AG08395 (cell line): ENCODE data around the gene MIEF1.
A peak's percentile ranks its signal among the peaks of the same experiment; 100 is the strongest.
"Not testable (repeated sequence)": the region's sequence is repeated elsewhere in the genome, so short reads cannot be mapped to it uniquely, and the experiment has no call there.

ENCODE experiments used
- DNase-seq: peaks from one replicate; pipeline ENCODE4 v3.0.0; 2012; ENCODE audit warnings: mixed read lengths, low spot score

MIEF1 gene

DNA sequence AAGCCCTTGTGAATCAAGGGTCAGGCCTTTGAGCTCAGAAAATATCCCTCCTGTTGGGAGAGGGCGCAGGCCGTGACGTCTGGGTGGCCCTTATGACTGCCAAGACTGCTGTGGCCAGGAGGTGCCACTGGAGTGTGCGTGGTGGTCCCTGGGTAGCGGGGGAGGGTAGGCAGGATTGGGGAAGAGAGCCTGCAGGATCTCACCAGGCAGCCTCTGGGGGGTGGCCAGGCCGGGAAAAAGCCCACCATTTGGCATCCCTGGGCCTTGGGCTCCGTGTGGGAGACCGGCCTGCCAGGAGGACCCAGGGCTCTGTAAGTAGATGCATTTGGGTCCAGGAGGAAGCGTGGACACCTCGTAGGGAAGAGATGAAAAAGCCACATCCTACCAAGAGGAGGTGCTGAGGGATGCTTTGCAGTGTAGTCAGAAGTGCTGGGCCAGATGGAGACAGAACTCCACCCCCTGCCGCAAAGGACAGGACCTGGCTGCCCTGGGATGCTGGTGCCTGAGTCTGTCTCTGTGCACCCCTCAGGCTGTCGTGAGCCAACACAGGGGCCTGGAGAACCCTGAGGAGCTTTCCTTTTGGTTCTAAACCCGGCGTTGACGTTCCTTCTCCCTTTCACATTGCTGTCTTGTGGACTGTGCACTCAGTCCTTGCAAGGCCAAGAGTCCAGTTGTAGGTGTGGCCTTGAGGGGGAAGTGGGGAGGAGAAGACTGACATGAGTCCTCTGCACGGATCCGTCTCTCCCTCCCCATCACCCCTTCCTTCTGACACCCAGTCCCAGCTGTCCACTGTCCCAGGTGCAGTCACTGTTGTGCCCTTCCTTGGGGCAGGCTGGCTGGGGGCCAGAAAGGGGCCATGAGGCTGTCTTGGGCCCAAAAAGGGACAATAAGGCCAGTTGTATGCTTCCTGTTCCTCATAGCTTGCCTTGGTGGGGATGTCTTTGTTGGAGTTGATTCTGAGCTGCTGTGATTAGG is 12.7 kb upstream of the MIEF1 start:
- DNase-seq, result no peak

DNA sequence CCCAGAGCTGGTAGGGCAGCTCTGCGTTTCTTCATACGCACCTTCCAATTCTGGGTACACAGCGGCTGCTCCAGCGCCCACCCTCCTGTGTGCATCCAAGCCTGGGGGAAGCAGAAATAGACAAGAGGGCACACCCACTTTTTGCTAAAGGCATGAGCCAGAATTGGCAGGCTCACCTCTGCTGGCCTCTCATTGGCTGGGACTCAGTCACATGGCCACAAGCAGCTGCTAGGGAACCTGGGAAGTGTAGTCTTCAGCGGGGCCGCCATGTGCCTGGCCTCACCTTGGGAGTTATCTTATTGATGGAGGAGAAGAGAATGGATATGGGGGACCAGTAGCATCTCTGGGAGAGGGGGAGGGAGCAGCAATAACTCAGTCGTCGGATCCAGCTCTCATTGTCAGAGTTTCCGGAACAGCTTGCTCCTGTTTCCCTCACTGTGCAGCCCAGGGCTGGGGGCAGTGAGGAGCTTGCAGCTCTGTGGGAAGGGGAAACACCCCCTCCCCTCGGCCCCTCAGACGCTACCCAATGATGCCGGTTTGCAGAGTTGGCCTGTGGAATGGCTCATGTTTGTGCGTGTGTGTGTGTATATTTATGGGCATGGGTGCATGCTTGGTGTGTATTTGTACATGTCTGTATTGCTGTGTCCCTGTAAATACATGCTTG is 11.8 kb upstream of the MIEF1 start:
- peak; percentile 92 for DNase-seq

DNA sequence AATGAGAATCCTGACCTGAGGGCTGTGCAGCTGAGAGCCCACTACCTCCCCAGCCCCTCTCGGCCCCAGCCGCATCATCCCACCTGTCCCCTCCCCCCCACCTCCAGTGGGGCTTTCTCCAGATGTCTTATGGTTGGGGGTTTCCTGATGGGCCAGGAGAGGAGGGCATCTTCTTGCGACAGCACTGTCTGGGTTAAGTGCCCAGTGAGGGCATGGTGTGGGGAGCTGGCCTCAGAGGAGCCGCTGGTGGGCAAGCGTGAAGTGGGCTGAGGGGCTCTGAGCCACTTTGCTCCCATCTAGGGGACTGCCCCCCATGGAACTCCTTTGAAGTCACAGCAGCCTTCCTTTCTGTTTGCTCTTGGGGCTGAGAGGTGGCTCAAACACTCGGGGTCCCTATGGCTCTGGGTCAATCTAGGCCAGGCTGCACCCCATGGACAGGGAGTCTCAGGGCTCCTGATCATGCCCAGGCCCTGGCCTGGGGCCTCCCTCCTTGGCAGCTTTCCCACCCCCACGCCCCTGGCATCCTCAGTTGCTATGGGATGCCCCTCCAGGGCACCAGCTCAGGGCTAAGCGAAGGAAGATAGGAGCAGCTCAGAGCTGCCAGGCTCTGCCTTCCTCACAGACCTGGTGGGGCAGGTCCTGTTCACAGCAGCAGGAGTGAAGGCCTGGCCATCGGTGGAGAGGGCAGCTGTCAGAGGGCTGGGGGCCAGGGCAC is 11.0 kb upstream of the MIEF1 start:
- DNase-seq, result no peak

DNA sequence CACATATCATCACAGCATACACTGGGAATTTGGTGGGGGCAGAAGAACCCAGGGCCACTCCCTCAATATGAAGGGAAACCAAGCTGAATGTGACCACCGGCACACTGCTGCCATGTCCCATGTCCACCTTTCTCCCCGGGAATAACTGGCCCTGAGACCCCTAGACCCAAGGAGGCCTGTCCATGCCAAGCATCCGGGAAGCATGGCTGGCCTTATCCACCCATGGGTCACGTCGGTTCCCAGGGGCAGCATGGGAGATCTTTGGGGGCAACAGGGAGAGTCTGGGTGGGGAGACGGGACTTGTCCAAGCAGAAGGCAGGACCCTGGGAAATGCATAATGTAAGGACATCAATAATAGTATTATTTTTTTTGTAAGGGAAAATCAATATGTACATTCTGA is 10.4 kb upstream of the MIEF1 start:
- DNase-seq, result no peak

DNA sequence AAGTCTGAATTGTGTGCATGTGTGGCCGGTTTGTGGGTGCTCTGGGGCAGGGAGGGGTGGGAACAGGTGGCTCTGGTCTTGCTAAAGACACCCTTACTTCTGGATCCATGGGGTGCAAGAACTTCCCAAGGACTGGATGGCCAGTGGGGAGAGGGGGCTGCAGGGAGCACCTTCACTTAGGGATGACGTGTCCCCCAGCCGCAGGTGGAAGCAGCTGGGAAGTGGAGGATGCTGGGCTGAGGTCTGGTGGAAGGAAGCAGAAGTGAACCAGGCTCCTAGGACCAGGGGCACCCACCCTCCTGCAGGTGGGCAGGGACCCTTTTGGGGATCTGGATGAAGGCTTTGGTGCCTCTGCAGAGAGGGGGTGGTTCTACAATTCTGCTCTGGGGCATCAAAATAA is 9.9 kb upstream of the MIEF1 start:
- DNase-seq, result no peak

DNA sequence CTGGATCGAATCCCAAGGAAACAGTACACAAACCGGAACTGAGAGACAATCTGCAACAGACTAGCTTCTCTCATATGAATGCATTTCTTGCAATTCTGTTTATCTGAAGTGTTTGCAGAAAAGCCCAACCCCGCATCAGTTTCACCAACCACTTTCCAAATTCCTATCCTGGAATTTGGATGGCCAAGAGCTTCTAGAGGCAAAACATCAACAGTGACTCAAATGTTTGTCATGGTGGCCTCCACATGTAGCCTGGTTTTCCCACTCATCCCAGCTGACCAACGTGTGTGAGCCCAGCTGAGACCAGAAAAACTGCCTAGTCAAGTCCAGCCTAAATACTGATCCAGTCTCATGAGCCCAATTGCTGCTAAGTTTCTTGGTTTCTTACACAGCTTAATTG is 8.3 kb upstream of the MIEF1 start:
- DNase-seq, result peak; percentile 95

DNA sequence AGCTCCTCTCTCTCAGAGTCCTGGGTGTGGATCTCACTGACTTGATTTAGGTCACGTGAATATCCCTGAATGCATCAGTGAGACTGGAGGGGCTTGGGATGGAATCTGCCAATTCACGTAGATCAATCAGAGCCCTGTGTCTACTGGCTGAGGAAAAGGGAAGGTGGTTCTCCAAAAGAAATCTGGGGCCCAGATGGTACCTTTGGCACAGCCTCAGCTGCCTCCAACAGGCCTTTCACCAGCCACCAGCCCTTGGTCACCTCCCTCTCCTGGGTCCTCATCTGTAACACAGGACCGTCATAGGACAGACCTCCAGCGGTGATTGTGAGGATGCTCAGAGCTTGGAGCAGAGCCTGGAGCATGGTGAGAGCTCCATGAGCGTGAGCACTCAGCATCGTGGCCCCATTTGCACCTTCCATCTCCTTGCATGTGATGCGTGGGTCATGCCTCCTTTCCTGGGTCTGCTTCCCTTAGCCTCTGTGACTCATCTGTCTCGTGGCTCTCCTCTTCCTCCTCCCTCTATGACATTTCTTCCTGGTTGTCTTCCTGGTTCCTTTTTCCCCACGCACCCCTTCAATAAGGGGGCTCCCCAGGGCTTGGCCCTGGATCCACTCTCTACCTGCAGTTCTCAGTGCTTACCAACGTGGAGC is 7.5 kb upstream of the MIEF1 start:
- no peak for DNase-seq

DNA sequence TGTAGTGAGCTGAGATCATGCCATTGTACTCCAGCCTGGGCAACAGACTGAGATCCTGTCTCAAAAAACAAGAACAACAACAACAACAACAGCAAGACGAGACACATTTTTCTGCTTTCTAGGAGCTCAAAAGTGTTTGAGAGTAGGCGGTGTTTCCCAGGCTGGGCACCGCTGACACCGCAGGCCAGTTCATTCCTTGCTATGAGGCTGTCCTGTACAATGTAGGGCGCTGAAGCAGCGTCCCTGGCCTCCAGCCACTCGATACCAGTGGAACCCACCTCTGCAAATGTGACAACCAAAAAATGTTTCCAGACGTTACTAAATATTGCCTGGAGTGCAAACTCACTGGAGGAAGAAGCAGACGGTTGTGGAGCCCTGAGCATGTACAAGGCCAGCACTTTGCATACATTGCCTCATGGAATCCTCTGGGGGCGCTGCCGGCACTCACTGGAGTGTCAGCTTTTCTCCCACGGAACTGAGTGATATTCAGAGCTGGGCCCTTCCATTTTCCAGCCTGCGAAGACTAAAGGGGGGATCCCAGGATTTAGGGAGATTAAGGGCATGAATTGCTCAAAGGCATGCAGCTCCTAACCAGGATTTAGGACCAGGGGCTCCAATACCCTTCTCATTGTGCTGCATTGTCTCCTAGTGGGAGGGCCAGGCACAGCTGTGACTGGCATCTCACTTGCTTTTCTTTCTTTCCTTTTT is 5.8 kb upstream of the MIEF1 start:
- peak; percentile 63 for DNase-seq

DNA sequence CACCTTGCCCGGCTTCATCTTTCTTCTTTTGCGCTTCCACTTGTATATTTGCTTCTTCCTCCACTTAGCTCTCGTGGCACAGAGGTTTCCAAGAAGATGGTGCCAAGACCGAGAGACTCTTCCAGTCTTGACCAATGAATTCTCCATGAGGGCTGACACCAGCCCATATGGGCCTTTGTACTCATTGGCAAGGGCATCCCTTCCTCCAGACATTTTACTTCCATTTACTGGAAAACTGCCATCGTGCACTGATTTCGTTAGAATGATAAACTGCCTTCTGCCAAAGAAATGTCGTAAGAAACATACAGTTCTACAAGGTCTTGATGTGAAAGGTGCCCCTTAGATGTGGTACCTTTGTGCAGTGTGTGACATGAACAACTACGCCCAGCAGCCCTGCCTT is 4.7 kb upstream of the MIEF1 start:
- no peak for DNase-seq

DNA sequence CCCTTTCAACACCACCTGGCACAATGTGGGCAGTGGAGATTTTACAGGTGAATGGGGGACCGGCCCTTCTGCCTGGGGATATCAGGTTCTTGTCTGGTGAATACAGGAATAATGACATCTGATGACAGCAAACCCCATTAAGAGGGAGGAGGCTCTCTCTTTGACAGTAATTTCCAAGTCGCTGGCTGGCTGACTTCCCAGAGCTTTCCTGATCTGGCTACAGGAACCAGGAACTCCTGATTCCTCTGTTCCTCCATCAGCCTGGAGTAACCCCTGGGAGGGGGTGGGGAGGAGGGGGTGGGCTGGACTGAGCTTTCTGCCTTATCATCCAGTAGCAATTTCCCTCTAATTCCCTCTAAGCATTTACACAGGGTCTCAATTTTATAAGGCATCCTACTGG is 3.7 kb upstream of the MIEF1 start:
- DNase-seq, result no peak

DNA sequence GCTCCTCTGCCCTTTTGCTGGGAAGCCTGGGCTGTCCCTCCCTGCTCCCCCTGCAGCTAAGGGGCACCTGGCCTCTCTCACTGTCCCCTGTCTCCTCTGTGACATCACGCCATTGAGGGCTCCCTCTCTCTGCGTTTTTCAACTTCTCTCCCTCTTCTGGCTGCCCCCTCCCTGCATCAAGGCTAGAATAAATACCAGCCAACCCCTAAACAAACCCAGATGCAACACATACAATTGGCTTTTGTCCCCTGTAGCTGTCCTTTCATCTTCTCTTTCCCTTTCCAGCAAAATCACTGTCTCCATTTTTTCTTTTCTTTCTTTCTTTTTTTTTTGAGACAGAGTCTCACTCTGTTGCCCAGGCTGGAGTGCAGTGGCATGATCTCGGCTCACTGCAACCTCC is 3.3 kb upstream of the MIEF1 start:
- DNase-seq, result no peak

DNA sequence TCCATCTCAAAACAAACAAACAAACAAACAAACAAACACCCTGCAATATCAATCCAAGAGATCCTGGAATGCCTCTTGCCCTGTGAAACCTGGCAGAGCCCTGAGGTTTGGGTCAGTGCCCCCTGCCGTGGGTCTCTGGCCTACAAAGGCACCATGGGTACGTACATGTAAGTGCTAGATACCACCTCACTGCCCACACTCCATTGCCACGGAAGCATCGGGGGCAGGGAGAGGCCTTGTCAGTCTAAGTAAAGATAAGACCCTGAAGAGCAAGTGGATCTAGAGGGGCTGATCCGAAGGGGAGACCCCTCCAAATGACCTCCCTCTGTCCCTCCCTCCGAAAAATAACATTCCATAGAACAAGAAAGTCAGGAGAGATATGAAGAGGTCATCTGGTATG is 2.0 kb upstream of the MIEF1 start:
- no peak for DNase-seq

DNA sequence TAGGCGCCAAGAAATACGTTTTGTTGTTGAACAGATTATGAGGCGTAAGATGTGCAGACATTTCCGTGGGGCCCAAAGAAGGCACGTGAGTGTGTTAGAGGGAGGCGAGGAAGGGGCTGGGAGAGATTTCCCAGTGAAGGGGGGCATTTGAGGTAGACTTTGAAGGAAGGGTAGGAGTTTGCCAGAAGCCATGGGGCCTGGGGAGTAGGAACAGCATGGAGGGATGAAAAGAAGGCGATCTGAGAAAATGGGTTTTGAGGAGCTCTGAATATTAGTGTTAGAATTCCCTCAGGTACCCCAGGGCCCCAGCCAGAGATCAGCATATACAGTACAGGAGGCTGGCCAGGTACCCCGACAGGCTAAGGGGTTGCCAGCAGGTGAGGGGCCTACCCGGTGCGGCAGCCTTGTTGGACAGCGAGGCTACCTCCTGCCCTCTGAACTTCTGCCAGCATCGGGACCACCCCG is 414 bp upstream of the MIEF1 start:
- no peak for DNase-seq

DNA sequence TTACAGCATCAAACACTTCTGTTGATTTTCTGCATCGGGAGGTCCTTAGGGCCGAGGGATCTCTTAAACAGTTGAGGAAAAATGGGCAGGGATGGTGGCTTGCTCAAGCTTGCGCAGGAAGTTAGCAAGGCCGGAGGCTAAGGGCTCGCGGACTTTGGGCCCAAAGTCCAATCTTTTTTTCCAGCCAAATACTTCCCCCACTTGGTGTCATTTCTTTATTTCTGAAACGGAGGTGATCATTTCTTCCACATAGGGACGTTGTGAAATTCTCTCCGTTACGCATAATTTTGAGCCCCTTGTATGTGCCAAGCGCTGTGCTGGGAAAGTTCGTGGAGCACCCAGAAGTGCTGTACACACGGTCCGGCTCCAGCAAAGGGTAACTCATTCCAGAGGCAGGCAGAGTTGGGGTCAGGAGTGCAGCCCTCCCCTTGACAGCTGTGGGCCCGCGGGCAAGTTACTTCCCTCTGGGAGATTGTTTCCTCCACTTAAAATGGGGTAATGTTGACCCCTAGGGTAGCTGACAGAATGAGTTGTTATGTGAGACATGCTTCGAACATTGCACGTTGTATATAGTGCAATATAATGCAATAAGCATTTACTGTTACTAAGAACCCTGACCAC is 809 bp downstream of the MIEF1 start:
- no peak for DNase-seq

DNA sequence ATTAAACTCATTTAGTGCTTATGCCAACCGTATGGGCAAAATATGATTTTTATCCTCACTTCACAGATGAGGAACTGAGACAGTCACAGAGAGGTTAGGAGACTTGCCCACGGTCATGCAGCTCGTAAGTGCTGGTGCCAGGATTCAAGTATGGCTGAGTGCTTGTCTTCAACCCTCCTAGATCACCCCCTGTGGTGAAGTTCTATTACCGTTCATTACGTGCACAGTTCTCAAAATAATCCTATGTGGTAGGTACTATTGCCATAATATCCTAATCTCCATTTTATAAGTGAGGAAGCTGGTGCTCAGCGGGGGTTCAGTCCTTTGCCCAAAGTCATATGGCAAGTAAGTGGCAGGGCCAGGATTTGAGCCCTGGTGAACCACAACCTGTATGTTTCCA is 1.5 kb downstream of the MIEF1 start:
- DNase-seq, result no peak

DNA sequence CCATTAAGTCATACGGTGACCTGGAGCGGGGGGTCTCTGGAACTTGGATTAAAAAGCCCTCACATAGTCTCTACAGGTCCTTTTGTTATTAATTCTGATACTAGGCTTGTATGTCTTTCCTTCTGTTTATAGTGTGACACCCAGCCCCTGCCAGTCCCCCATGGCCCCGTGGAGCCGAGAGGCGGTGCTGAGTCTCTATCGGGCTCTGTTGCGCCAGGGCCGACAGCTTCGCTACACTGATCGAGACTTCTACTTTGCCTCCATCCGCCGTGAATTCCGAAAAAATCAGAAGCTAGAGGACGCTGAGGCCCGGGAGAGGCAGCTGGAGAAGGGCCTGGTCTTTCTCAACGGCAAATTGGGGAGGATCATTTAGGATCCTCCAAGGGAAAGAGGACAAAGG is 2.0 kb downstream of the MIEF1 start:
- DNase-seq, result no peak

DNA sequence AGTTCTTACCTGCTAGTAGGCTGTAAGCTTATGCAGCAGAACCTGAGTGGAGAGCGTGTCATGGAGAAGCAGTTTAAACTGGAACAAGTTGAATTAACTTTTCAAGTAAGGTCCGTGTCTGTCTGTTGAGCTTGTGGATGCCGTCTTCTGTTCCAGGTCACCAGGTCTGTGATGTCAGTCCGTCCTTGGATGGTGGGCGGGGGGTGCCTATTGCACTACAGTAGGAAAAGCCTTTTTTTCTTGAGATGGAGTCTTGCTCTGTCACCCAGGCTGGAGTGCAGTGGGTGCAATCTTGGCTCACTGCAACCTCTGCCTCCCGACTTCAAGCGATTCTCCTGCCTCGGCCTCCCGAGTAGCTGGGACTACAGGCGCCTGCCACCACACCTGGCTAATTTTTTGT is 4.9 kb downstream of the MIEF1 start:
- DNase-seq, result not testable (repeated sequence)

DNA sequence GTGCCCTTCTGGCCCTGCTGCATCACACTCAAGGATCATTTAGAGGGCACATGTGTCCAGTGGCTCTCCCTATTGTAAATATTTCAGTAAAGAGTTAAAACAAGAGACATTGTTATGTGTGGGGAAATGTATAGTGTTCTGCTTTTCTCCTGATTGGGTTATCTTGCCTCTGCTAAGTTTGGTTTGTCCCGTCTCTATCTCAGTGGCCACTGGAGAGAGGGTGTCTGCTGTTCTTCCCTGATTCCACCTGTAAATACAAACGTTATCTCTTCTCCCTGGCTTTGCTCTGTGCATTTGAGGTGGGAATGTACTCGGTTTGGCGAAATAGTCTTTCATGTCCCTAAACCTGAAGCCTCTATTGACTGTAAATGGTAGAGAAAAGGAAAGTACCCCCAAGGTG is 6.3 kb downstream of the MIEF1 start:
- DNase-seq, result no peak

DNA sequence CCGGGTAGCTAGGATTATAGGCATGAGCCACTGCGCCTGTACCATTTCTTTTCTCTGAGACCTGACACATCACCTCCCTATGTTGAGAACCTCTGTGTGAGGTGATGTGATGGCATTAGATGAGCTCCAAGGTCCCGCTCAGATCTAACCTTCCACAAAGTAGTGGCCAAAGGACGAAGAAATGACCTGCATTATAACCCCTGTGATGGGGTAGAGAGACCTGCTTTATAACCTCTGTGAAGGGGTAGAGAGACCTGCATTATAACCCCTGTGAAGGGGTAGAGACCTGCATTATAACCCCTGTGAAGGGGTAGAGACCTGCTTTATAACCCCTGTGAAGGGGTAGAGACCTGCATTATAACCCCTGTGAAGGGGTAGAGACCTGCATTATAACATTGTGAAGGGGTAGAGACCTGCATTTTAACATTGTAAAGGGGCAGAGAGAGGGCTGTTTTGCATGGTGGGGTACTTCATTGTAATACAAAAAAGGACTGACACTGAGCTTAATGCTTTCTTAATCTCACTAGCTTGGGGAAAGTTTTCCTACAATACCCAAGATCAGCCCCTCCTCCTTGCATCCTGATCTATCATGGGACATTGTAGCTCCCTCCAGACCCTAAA is 8.5 kb downstream of the MIEF1 start:
- DNase-seq, result no peak

DNA sequence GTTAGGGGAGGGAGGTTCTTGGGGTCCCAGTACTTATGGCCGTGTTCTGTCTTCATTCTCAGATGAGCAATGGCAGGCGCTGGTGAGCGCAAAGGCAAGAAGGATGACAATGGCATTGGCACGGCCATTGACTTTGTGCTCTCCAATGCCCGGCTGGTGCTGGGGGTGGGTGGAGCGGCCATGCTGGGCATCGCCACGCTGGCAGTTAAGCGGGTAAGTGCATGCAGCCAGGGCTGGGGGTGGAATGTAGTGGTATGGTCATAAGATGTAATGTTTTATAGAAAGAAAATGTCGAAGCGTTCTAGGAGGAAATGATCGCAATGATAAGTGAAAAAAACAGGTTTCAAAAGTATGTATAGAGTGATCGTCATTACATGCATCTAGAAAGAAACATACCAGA is 9.1 kb downstream of the MIEF1 start:
- DNase-seq, result no peak

DNA sequence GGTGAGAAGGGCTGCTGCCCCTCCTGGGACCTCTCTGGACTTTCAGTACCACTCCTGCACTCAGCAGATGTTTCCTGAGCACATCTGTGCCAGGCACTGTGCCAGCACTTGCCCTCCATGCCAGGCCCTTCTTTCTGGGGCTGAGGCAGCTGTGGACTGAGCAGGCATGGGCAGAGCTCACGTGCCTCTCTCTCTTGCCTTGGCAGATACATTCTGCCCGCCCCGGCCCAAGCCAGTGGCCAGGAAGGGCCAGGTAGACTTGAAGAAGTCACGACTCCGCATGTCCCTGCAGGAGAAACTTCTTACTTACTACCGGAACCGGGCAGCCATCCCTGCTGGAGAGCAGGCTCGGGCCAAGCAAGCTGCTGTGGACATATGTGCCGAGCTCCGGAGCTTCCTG is 9.9 kb downstream of the MIEF1 start:
- no peak for DNase-seq
